Neural crest cell (in vitro differentiated cells): ENCODE results near the gene MTIF3. TPM values are rescaled to one million over a fixed set of nuclear protein-coding genes. Genes with fewer than 3 reads are reported as not detected.

Experiments used
- DNase-seq: peaks from one replicate; pipeline ENCODE4 v3.0.0; 2021; ENCODE audit warnings: low read depth, mixed read lengths, low spot score
- H3K27ac Mint-ChIP-seq: one replicate; pipeline ENCODE4 v1.8.0; 2021; ENCODE audit warnings: mild to moderate bottlenecking, mixed read lengths; ENCODE audit not compliant: unreplicated experiment
- H3K27me3 Mint-ChIP-seq: 2 replicates; pipeline ENCODE4 v1.8.0; 2021; ENCODE audit warnings: low read depth, mild to moderate bottlenecking, mixed read lengths
- H3K36me3 Mint-ChIP-seq: 2 replicates; pipeline ENCODE4 v1.8.0; 2021; ENCODE audit warnings: low read depth, mild to moderate bottlenecking, mixed read lengths
- H3K4me1 Mint-ChIP-seq: 2 replicates; pipeline ENCODE4 v1.8.0; 2021; ENCODE audit warnings: mixed read lengths
- H3K4me3 Mint-ChIP-seq: one replicate; pipeline ENCODE4 v1.8.0; 2021; ENCODE audit warnings: mild to moderate bottlenecking, mixed read lengths
- H3K9me3 Mint-ChIP-seq: 2 replicates; pipeline ENCODE4 v1.8.0; 2021; ENCODE audit warnings: mixed read lengths
- CTCF ChIP-seq: fragments of 200-600 bp; sonication (generic); conservative IDR thresholded peaks from 2 replicates; pipeline ENCODE4 v1.5.0; 2021; ENCODE audit warnings: antibody characterized with exemption, mild to moderate bottlenecking
- total RNA-seq: library from RNA; stranded (reverse); gene quantifications from 2 replicates; pipeline ENCODE4 v1.2.1, GENCODE V29; 2021

The MTIF3 gene
- total RNA-seq, 1 donor from 2014 or later: 48.5 TPM

- Mint-ChIP-seq H3K9me3 (peaks cover 3% of the 10 kb centered on the region), H3K27ac (no peak overlapping the region), H3K27me3 (no peaks in the 10 kb centered on the region), H3K4me1 (peaks cover 8% of the 10 kb centered on the region), H3K4me3 (no peak overlapping the region), H3K36me3 (peaks cover 3% of the 10 kb centered on the region)
- TF ChIP-seq CTCF: no peak
- DNase-seq: no peak
Measured at GRCh38 chr13:27476943-27477703, 26.8 kb upstream of the MTIF3 start.

- H3K4me3 Mint-ChIP-seq: no peak overlapping the region
- H3K27ac Mint-ChIP-seq: no peak overlapping the region
- no peaks in the 10 kb centered on the region for H3K27me3 Mint-ChIP-seq
- H3K36me3 Mint-ChIP-seq: no peaks in the 10 kb centered on the region
- H3K9me3 Mint-ChIP-seq: no peaks in the 10 kb centered on the region
- peaks cover 8% of the 10 kb centered on the region for H3K4me1 Mint-ChIP-seq
- TF ChIP-seq CTCF: no peak
- DNase-seq: no peak
Measured at GRCh38 chr13:27474751-27475268, 24.4 kb upstream of the MTIF3 start.

- no peak for DNase-seq
- Mint-ChIP-seq H3K4me3 (no peak overlapping the region), H3K36me3 (peaks cover 3% of the 10 kb centered on the region), H3K27ac (no peak overlapping the region), H3K4me1 (peaks cover 8% of the 10 kb centered on the region), H3K27me3 (no peaks in the 10 kb centered on the region), H3K9me3 (no peaks in the 10 kb centered on the region)
- TF ChIP-seq CTCF: no peak
Measured at GRCh38 chr13:27472941-27473340, 22.6 kb upstream of the MTIF3 start.

GRCh38 chr13:27472441-27472840, 22.1 kb upstream of the MTIF3 start:
- Mint-ChIP-seq H3K27ac (no peak overlapping the region), H3K9me3 (no peaks in the 10 kb centered on the region), H3K4me1 (peaks cover 7% of the 10 kb centered on the region), H3K4me3 (no peak overlapping the region), H3K36me3 (peaks cover 3% of the 10 kb centered on the region), H3K27me3 (no peaks in the 10 kb centered on the region)
- DNase-seq: no peak
- no peak for TF ChIP-seq CTCF

GRCh38 chr13:27470075-27470820, 19.9 kb upstream of the MTIF3 start:
- no peak for DNase-seq
- H3K27me3 Mint-ChIP-seq: no peaks in the 10 kb centered on the region
- no peak overlapping the region for H3K27ac Mint-ChIP-seq
- peaks cover 14% of the 10 kb centered on the region for H3K4me1 Mint-ChIP-seq
- H3K36me3 Mint-ChIP-seq: peaks cover 3% of the 10 kb centered on the region
- H3K4me3 Mint-ChIP-seq: no peak overlapping the region
- TF ChIP-seq CTCF: no peak
- H3K9me3 Mint-ChIP-seq: no peaks in the 10 kb centered on the region
